NCI-H1436 (cell line): Measurements from ENCODE around the gene HARS1.
"Not testable (repeated sequence)": the region's sequence is repeated elsewhere in the genome, so short reads cannot be mapped to it uniquely, and the experiment has no call there.

Experiments
- DNase-seq: peaks from one replicate; lab custom pipeline; 2025; lab: John Stamatoyannopoulos, UW

HARS1 gene

GRCh38 chr5:140690941-140691924, at the start of gene HARS1, which contains the start of gene HARS2:
Gene HARS1 (minus strand): TSS chr5:140691370. CDS start chr5:140691304, 66 bp downstream.
Gene HARS2 (plus strand): TSS chr5:140691455. CDS start chr5:140691649, 194 bp downstream.
- DNase-seq = peak; percentile 92

GRCh38 chr5:140737486-140737885, 46.3 kb upstream of the HARS1 start:
- no peak for DNase-seq

DNA sequence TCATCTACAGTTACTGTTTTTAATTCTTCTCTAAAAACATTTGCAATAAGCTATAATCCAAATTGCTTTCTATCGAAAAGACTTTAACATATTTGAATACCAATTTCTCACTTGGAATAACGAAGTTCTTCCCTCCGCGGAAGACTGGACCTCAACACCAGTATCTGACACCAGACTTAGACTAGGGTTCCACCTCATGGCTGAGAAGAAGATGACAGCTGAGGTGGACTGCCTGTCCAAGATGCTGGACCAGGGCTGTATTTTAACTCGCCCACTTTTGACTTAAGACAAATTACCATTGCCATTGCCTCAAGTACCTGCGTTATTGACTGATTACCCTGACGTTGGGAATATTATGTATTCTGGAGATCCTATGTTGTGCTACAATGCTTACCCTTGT, 43.2 kb upstream of the HARS1 start:
- no peak for DNase-seq

DNA sequence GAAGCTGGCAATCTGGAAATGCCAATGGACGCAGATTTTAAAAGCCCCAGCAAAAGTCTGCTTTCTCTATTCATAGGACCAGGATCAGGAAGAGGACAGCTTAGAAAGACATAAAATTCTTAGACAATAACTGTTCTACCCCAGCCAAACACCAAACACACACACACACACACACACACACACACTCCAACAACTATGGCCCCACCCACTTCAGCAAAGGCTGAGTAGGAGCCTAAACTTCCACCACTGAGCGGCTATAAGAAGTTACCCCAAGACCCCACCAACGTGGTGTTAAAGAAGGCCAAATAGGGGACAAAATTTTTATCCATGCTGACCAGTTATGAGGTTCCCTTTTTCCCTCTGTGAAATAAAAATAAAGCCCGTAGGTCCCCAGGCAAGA, 41.9 kb upstream of the HARS1 start:
- DNase-seq = no peak

DNA sequence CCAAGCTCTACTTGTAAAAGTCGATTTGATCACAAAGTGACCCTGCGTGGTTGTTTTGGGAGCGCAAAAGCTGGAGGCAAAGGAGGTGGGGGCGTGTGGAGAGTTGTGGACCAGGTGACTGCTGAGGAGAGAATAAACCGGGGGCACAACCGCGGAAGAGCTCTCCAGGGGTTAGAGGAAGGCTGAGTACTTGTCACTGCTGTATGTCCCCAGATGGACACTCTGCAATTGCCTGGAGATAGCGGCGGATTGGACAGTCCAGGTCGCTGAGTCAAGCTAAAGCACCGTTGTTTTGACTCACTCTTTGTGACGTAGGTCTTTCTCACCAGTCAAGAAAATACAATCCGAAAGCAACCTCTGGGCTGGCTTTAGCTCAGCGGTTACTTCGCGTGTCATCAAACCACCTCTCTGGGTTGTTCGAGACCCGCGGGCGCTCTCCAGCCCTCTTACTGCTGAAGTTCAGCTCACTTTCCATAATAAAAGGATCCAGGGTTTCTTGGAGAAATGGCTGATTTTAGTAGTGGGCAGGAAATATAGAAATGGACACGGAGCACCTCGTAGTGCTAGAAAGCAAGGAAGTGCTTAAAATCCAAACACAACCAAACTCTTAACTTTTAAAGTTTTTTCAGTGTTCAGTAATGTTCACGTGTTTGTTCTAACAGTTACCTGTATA, 34.8 kb upstream of the HARS1 start:
- DNase-seq = no peak

DNA sequence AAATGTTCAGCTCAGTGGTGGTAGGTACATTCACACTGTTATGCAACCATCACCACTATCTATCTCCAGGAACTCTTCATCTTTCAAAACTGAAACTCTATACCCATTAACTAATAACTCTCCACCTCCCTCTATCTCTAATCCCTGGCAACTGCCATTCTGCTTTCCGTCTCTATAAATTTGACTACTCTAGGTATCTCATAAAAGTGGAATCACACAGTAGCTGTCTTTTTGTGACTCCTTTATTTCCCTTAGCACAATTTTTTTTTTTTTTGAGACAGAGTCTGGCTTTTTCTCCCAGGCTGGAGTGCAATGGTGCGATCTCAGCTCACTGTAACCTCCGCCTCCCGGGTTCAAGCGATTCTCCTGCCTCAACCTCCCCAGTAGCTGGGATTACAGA, 30.2 kb upstream of the HARS1 start:
- DNase-seq = not testable (repeated sequence)

DNA sequence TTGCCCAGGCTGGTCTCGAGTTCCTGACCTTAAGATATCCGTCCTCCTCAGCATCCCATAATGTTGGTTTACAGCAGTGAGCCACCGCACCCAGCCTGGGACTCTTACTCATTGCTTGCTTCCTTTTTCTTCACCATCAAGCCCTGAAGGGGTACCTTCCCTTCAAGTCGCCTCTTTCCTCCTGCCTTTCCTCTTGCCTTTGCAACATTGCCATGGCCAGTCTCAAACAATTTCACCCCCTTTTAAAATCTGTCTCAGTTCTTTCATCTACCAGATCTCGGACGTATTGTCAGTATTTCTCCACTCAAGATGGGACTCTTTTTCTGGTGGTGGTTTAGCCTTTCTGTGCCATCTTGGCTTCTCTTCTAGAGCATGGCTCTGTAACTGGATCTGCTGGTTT, 29.6 kb upstream of the HARS1 start:
- not testable (repeated sequence) for DNase-seq

GRCh38 chr5:140718266-140718592, 27.1 kb upstream of the HARS1 start:
- DNase-seq = no peak

- DNase-seq = not testable (repeated sequence)
These were observed 25.1 kb upstream of the HARS1 start for GRCh38 chr5:140716238-140716637.

- DNase-seq = no peak
These were observed 22.5 kb upstream of the HARS1 start for GRCh38 chr5:140713562-140714094.

- no peak for DNase-seq
These were observed 20.6 kb upstream of the HARS1 start for GRCh38 chr5:140711794-140712193.

DNA sequence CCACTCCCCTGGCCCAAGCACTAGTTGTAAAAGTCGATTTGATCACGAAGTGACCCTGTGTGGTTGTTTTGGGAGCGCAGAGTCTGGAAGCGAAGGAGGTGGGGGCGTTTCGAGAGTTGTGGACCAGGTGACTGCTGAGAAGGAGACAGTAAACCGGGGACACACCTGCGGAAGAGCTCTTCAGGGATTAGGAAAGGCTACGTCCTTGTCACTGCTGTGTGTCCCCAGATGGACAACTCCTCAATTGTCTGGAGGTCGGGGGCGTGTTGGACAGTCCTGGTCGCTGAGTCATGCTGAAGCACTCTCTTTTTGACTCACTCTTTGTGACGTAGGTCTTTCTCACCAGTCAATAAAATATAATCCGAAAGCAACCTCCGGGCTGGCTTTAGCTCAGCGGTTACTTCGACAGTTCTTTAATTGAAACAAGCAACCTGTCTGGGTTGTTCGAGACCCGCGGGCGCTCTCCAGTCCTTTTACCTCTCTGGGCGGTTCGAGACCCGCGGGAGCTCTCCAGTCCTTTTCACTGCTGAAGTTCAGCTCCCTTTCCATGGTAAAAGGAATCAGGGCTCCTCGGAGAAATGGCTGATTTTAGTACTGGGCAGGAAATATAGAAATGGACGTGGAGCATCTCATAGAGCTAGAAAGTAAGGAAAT, 19.9 kb upstream of the HARS1 start:
- DNase-seq = peak; percentile 89

- not testable (repeated sequence) for DNase-seq
These were observed 17.6 kb upstream of the HARS1 start for GRCh38 chr5:140708787-140709186.

DNA sequence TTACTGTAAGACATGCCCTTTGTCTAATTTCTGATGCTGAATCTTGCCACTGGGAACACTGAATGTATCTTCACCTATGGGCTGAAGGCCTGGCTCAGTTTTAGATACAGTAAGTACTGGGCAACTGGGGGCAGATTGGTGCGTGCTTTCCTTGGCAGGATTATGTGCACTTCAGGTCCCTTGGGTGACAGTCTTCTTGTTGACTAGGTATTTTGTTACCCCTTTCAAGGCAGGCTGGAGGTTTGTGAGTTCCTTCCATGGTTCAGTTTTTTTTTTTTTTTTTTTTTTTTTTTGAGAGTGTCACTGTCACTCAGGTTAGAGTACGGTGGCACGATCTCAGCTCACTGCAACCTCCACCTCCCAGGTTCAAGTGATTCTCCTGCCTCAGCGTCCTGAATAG, 16.6 kb upstream of the HARS1 start:
- DNase-seq = no peak

- peak; percentile 95 for DNase-seq
These were observed 9.3 kb upstream of the HARS1 start, which contains the start of gene ZMAT2 for GRCh38 chr5:140700177-140701144. Gene ZMAT2 (plus strand): TSS chr5:140700447. CDS start chr5:140700461, 14 bp downstream.

GRCh38 chr5:140696891-140697492, 5.8 kb upstream of the HARS1 start:
- DNase-seq = no peak

DNA sequence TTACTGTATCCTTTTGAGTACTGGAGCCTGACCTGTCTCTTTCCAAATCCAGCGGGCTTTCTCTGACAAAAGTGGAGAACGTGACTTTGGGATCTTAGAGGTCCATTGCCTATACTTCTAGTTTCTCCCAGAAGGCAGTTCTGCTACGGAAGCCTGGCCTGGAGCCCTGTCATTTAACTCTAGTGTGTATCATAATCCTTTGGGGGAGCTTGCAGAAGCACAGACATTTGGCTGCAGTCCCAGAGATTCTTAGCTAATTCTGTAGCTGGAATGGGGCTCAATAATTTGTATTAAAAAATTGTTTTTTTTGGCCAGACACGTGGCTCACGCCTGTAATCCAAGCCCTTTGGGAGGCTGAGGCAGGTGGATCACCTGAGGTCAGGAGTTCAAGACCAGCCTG, 3.1 kb upstream of the HARS1 start:
- DNase-seq = no peak

- DNase-seq = no peak
These were observed 716 bp downstream of the HARS1 start for GRCh38 chr5:140690376-140690932.

DNA sequence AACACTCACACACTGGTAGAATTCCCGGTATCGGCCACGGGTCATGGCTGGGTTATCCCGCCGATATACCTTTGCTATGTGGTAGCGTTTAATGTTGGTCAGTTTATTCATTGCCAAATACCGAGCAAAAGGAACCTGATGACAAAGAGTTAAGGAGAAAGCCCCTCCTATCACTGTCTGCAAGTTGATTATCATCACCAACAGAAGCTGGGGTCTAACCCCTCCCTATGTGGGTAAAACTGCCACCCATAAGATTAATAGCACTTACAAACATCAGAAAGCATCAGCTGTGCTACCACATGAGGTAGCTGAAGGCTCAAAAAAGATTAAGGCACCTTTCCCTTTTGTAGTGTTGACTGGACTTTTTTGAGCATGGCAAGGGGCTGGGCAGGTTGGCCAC, 12.2 kb downstream of the HARS1 start:
- no peak for DNase-seq

GRCh38 chr5:140677947-140678346, 13.2 kb downstream of the HARS1 start:
- DNase-seq = no peak
